Hepatocyte (in vitro differentiated cells): ENCODE measurements around the gene MXD3.

Experiments used
- CTCF ChIP-seq: fragments of 200-600 bp; sonication (generic); IDR thresholded peaks from 2 replicates; pipeline ENCODE4 v1.5.1; 2016; ENCODE audit warnings: antibody characterized with exemption, mild to moderate bottlenecking; ENCODE audit not compliant: poor library complexity
- EZH2 ChIP-seq: fragments of 200-600 bp; sonication (generic); IDR thresholded peaks from 2 replicates; pipeline ENCODE4 v1.6.1; 2016; ENCODE audit warnings: antibody characterized with exemption, mild to moderate bottlenecking, borderline replicate concordance

DNA sequence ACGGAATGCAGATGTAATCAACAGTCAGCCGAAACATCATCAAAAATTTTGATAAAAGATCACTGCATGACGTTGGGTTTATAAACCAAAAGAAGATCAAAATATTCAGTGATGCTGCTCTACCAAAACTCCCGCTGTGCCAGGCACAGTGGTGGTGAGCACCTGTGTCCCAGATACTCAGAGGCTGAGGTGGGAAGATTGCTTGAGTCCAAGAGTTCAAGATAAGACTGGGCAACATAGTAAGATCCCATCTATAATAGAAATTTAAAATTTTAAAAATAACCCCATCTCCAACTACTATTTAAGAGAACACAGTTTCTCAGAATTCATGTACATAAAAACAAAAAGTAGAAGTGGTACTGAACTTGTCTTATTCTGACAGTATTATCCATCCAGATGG, 36.0 kb upstream of the MXD3 start:
- no peak for TF ChIP-seq CTCF
- no peak for TF ChIP-seq EZH2
